Panc1 (cell line): ENCODE data around the gene CPNE4. TPM values are rescaled to one million over a fixed set of nuclear protein-coding genes. Genes with fewer than 3 reads are reported as not detected.

Experiments
- ATAC-seq: fragments of 200-7000 bp; cut with Tn5 transposase; 2 replicates; pipeline ENCODE4 v1.9.1; 2020; ENCODE audit warnings: mild to moderate bottlenecking, moderate library complexity
- BruUV-seq: library from RNA; stranded (reverse); fragments of 400-500 nt; replicated peaks from 2 replicates; lab custom pipeline; 2021; lab: Mats Ljungman, UMichigan
- CTCF ChIA-PET: fragments of 300-600 bp; sonication (Branson Sonifier 250); formaldehyde crosslinking; loops from one replicate; lab custom pipeline; 2022; ENCODE audit warnings: antibody characterized with exemption; lab: Charles Lee
- POLR2A ChIA-PET: fragments of 300-600 bp; sonication (Branson Sonifier 250); formaldehyde crosslinking; loops from one replicate; lab custom pipeline; 2022; ENCODE audit warnings: antibody characterized with exemption; lab: Charles Lee
- DNase-seq: peaks from one replicate; pipeline ENCODE4 v3.0.0-alpha.2; 2010; ENCODE audit warnings: low read depth, low spot score
- H3K27ac ChIP-seq: 2 replicates; pipeline ENCODE4 v1.5.1; 2011; ENCODE audit warnings: mild to moderate bottlenecking, low read length, inconsistent platforms
- H3K27me3 ChIP-seq: fragments of 200-500 bp; sonication (Bioruptor generic); 2 replicates; pipeline ENCODE4 v1.6.0; 2014; ENCODE audit warnings: low read length, inconsistent platforms; ENCODE audit not compliant: control insufficient read depth, insufficient read depth
- H3K36me3 ChIP-seq: fragments of 200-500 bp; sonication (Bioruptor generic); 2 replicates; pipeline ENCODE4 v1.5.1; 2014; ENCODE audit warnings: inconsistent platforms, mild to moderate bottlenecking, low read length, moderate library complexity; ENCODE audit not compliant: control insufficient read depth, insufficient read depth
- H3K4me1 ChIP-seq: 2 replicates; pipeline ENCODE4 v1.5.1; 2011; ENCODE audit warnings: inconsistent platforms, mild to moderate bottlenecking, low read length, moderate library complexity; ENCODE audit not compliant: control insufficient read depth, insufficient read depth
- H3K4me3 ChIP-seq, 2 experiments: 2 replicates each; pipeline ENCODE4 v1.5.1; 2011 to 2012; ENCODE audit warnings: low read depth in 2 of 2, low read length in 2 of 2, mild to moderate bottlenecking in 2 of 2, inconsistent platforms in 1 of 2, moderate library complexity in 1 of 2
- H3K9me3 ChIP-seq: fragments of 200-500 bp; sonication (Bioruptor generic); 2 replicates; pipeline ENCODE4 v1.5.1; 2014; ENCODE audit warnings: low read depth, mild to moderate bottlenecking, inconsistent platforms, low read length, moderate library complexity; ENCODE audit not compliant: control insufficient read depth, insufficient read depth
- CTCF ChIP-seq: fragments of 450-650 bp; IDR thresholded peaks from 2 replicates; pipeline ENCODE4 v1.5.1; 2017; ENCODE audit warnings: mild to moderate bottlenecking
- POLR2AphosphoS5 ChIP-seq: IDR thresholded peaks from 2 replicates; pipeline ENCODE4 v1.6.1; 2012; ENCODE audit warnings: mild to moderate bottlenecking, low read depth, low read length, moderate library complexity
- SIN3A ChIP-seq: IDR thresholded peaks from 2 replicates; pipeline ENCODE4 v1.6.1; 2012; ENCODE audit warnings: low read depth, mild to moderate bottlenecking, low read length, moderate library complexity, borderline replicate concordance; ENCODE audit not compliant: insufficient read depth
- TCF7L2 ChIP-seq: IDR thresholded peaks from 2 replicates; pipeline ENCODE4 v1.6.1; 2011; ENCODE audit warnings: mild to moderate bottlenecking, low read depth, low read length, inconsistent platforms
- in situ Hi-C: cut with HindIII; loops from 2 replicates; pipeline ENCODE4 v1.10.0; 2016; ENCODE audit warnings: low sequenced_read_pairs, low pct_unique_long_range_greater_than_20kb
- intact Hi-C: fragments of 100-400 bp; cut with micrococcal nuclease; formaldehyde crosslinking; loops from one replicate; pipeline ENCODE4 v1.10.0; 2022; ENCODE audit not compliant: unreplicated experiment
- total RNA-seq: library from RNA; stranded (reverse); gene quantifications from one replicate; pipeline ENCODE4 v1.2.1, GENCODE V29; 2021; ENCODE audit not compliant: unreplicated experiment
- TF ChIP-seq, protein P1 (sequence below), 2 experiments: IDR thresholded peaks; 2 replicates each; pipeline ENCODE4 v1.6.1; 2011 to 2012; ENCODE audit warnings: low read depth in 2 of 2, control low read depth in 1 of 2, low read length in 1 of 2, mild to moderate bottlenecking in 1 of 2, moderate library complexity in 1 of 2; ENCODE audit not compliant: insufficient read depth in 1 of 2

CPNE4 gene
- total RNA-seq, 1 experiment from 2014 or later: not detected

DNA sequence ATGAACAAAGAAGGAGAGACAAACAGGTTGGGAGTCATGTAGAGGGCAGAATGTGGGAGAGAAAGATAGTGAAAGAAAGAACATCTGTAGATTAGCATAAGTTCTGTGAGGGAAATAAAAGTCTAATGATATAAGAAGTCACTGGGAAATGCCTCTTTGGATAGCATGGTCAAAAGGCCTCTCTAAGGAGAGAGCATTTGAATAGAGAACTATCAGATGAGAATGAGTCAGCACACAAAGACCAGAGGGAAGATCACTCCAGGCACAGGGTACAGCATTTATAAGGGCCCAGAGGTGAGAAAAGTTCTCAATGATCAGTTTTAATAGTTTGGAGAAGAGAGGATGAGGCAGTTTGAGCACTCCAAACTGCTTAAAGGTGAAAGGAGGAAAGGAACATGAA lies 7.9 kb upstream of the CPNE4 start:
- ATAC-seq: no peak
- POLR2A ChIA-PET: no interaction called here
- H3K27me3 ChIP-seq: peaks cover 3% of the 10 kb centered on the region; the same call in 1 of the 2 replicates

GRCh38 chr3:132038198-132038825 lies 3.5 kb upstream of the CPNE4 start:
- no peaks in the 10 kb centered on the region for H3K36me3 ChIP-seq
- POLR2A ChIA-PET: no interaction called here
- peak; percentile 75; the same call in 1 of the 2 replicates for TF ChIP-seq CTCF
- TF ChIP-seq, protein P1, sequence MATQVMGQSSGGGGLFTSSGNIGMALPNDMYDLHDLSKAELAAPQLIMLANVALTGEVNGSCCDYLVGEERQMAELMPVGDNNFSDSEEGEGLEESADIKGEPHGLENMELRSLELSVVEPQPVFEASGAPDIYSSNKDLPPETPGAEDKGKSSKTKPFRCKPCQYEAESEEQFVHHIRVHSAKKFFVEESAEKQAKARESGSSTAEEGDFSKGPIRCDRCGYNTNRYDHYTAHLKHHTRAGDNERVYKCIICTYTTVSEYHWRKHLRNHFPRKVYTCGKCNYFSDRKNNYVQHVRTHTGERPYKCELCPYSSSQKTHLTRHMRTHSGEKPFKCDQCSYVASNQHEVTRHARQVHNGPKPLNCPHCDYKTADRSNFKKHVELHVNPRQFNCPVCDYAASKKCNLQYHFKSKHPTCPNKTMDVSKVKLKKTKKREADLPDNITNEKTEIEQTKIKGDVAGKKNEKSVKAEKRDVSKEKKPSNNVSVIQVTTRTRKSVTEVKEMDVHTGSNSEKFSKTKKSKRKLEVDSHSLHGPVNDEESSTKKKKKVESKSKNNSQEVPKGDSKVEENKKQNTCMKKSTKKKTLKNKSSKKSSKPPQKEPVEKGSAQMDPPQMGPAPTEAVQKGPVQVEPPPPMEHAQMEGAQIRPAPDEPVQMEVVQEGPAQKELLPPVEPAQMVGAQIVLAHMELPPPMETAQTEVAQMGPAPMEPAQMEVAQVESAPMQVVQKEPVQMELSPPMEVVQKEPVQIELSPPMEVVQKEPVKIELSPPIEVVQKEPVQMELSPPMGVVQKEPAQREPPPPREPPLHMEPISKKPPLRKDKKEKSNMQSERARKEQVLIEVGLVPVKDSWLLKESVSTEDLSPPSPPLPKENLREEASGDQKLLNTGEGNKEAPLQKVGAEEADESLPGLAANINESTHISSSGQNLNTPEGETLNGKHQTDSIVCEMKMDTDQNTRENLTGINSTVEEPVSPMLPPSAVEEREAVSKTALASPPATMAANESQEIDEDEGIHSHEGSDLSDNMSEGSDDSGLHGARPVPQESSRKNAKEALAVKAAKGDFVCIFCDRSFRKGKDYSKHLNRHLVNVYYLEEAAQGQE (IDR thresholded peaks at IDR 0.05; ENCODE audit: insufficient read depth in 1 of 2, low read depth in 2 of 2, low read length in 1 of 2): no peak
- peaks cover 31% of the 10 kb centered on the region for H3K27me3 ChIP-seq
- no peaks in the 10 kb centered on the region for H3K9me3 ChIP-seq
- H3K4me3 ChIP-seq: no peak overlapping the region
- in situ Hi-C loops: no loop called here
- 0 out of 2 replicates have a peak, but pooled peaks have one; percentile 54 for ATAC-seq
- DNase-seq: peak; percentile 22
- BruUV-seq: no TSS peak
- intact Hi-C loops: loop anchor here (1.0 to 10.0 kb wide), 3 partner anchors 142 to 356 kb away; no protein-coding TSS in a partner anchor
- H3K27ac ChIP-seq: no peak overlapping the region
- H3K4me1 ChIP-seq: 0 out of 2 replicates have a peak, but pooled peaks cover 4% of the 10 kb centered on the region
- CTCF ChIA-PET: interaction anchor here (1.2 kb wide), 1 partner anchor 172 kb away, joined by 6 read pairs; no protein-coding TSS in a partner anchor

More for the DNA sequence above, 7.9 kb upstream of the CPNE4 start:
- no peak overlapping the region for H3K4me3 ChIP-seq
- in situ Hi-C loops (no loop called here), intact Hi-C loops (no loop called here)
- no TSS peak for BruUV-seq
- H3K9me3 ChIP-seq: no peaks in the 10 kb centered on the region
- no peak overlapping the region for H3K27ac ChIP-seq
- H3K4me1 ChIP-seq: no peaks in the 10 kb centered on the region
- DNase-seq: no peak
- TF ChIP-seq CTCF (no peak), TCF7L2 (no peak), SIN3A (no peak), POLR2AphosphoS5 (no peak)
- TF ChIP-seq, protein P1 (IDR thresholded peaks at IDR 0.05; ENCODE audit: insufficient read depth in 1 of 2, low read depth in 2 of 2, low read length in 1 of 2): no peak
- CTCF ChIA-PET: no interaction called here
- no peaks in the 10 kb centered on the region for H3K36me3 ChIP-seq
